ENCODE results near the gene RPS14. TPM values are rescaled to one million over a fixed set of nuclear protein-coding genes. Genes with fewer than 3 reads are reported as not detected.

RPS14 gene
- total and polyA plus RNA-seq, 2 of the 4 experiments (the other 2 are of a cell fraction), result 6,296 to 7,310 TPM

DNA sequence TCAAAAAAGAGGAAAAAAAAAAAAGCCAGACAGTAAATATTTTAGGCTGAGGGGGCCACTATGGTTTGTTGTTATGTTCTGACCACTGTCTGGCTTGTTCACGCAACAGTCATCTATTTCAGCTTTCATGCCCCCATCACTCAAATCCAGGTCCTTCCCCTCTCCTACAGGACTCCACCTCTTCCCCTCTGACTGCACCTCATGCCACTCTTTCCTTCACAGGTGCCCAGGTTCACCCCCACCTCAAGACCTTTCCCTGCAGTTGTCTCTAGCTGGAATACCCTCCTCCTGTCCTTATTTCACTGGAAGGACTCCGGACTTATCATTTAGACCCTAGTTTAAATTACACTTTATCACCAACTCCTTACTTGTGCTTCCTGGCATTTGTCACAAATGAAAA lies 3.5 kb downstream of the RPS14 start:
- Histone ChIP-seq H3K79me1 (ENCODE audit: low read depth in 1 of 2, low read length in 2 of 2) (peaks cover 35 to 66% of the 10 kb centered on the region in 2 experiments), H2BK120ac (ENCODE audit: low read depth, low read length) (no peak overlapping the region), H4K5ac (ENCODE audit: low read depth, low read length) (no peak overlapping the region), H3K4me3 (ENCODE audit: insufficient read depth, low read depth, low read length) (no peak overlapping the region), H3K56ac (ENCODE audit: extremely low read depth, insufficient read depth, low read length) (no peak overlapping the region), H3K23ac (ENCODE audit: low read depth, low read length) (no peak overlapping the region; the same call in 1 of the 2 replicates), H2AFZ (replicated peaks; ENCODE audit: low read length, poor library complexity) (no peak overlapping the region), H2BK5ac (ENCODE audit: low read depth, low read length, poor library complexity, severe bottlenecking) (no peak overlapping the region), H3K4me2 (ENCODE audit: low read depth, low read length) (no peak overlapping the region), H3K36me3 (ENCODE audit: control insufficient read depth, insufficient read depth, low read length) (peaks cover 54% of the 10 kb centered on the region), H3K14ac (replicated peaks; ENCODE audit: low read depth, low read length) (no peak overlapping the region), H4K91ac (ENCODE audit: insufficient read depth, low read depth, low read length) (no peak overlapping the region), H3K27ac (ENCODE audit: insufficient read depth, low read length) (no peak overlapping the region), H3K9me1 (ENCODE audit: insufficient read depth, low read length) (peaks cover 9% of the 10 kb centered on the region), H3K18ac (ENCODE audit: low read depth, low read length) (no peak overlapping the region), H4K20me1 (ENCODE audit: insufficient read depth, low read length) (peaks cover 76% of the 10 kb centered on the region), H3K4me1 (ENCODE audit: control insufficient read depth, insufficient read depth, low read length) (peaks cover 4% of the 10 kb centered on the region), H2BK15ac (ENCODE audit: low read depth, low read length) (no peak overlapping the region), H3K9me3 (ENCODE audit: control insufficient read depth, insufficient read depth, low read length) (no peaks in the 10 kb centered on the region), H4K8ac (ENCODE audit: low read depth in 2 of 2, low read length in 2 of 2) (no peak overlapping the region), H2AK5ac (ENCODE audit: low read depth, low read length) (no peak overlapping the region), H3K27me3 (ENCODE audit: control insufficient read depth, insufficient read depth, low read length) (no peaks in the 10 kb centered on the region), H2AK9ac (replicated peaks; ENCODE audit: low read depth, low read length, poor library complexity) (no peak overlapping the region), H2BK20ac (ENCODE audit: low read depth, low read length) (no peak overlapping the region), H3K4ac (ENCODE audit: low read depth, low read length) (no peak overlapping the region), H3K9ac (ENCODE audit: low read depth, low read length) (no peak overlapping the region)
- CTCF ChIA-PET, result no interaction called here
- no TSS peak for BruUV-seq (replicated peaks)
- TF ChIP-seq RCOR1 (IDR thresholded peaks at IDR 0.05; ENCODE audit: insufficient replicate concordance, low read length) (no peak), MAZ (IDR thresholded peaks at IDR 0.05; ENCODE audit: borderline replicate concordance, low read depth, low read length) (no peak), BHLHE40 (IDR thresholded peaks at IDR 0.05; ENCODE audit: low read depth, low read length) (no peak), POLR2A (IDR thresholded peaks at IDR 0.05; ENCODE audit: low read depth, low read length) (no peak), MAFK (IDR thresholded peaks at IDR 0.05; ENCODE audit: low read depth, low read length) (no peak), CHD1 (IDR thresholded peaks at IDR 0.05; ENCODE audit: low read depth, low read length) (no peak), CEBPB (IDR thresholded peaks at IDR 0.05; ENCODE audit: low read depth, low read length) (no peak), RFX5 (IDR thresholded peaks at IDR 0.05; ENCODE audit: low read depth, low read length) (no peak), MXI1 (IDR thresholded peaks at IDR 0.05; ENCODE audit: borderline replicate concordance, low read depth, low read length) (no peak), RAD21 (IDR thresholded peaks at IDR 0.05; ENCODE audit: low read length) (no peak), NFE2L2 (IDR thresholded peaks at IDR 0.05; ENCODE audit: low read depth, low read length) (no peak), FOS (IDR thresholded peaks at IDR 0.05; ENCODE audit: low read depth, low read length) (no peak)
- TF ChIP-seq, protein P1, sequence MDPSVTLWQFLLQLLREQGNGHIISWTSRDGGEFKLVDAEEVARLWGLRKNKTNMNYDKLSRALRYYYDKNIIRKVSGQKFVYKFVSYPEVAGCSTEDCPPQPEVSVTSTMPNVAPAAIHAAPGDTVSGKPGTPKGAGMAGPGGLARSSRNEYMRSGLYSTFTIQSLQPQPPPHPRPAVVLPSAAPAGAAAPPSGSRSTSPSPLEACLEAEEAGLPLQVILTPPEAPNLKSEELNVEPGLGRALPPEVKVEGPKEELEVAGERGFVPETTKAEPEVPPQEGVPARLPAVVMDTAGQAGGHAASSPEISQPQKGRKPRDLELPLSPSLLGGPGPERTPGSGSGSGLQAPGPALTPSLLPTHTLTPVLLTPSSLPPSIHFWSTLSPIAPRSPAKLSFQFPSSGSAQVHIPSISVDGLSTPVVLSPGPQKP (IDR thresholded peaks at IDR 0.05; ENCODE audit: borderline replicate concordance, low read depth, low read length), result no peak
- TF ChIP-seq, protein P2, sequence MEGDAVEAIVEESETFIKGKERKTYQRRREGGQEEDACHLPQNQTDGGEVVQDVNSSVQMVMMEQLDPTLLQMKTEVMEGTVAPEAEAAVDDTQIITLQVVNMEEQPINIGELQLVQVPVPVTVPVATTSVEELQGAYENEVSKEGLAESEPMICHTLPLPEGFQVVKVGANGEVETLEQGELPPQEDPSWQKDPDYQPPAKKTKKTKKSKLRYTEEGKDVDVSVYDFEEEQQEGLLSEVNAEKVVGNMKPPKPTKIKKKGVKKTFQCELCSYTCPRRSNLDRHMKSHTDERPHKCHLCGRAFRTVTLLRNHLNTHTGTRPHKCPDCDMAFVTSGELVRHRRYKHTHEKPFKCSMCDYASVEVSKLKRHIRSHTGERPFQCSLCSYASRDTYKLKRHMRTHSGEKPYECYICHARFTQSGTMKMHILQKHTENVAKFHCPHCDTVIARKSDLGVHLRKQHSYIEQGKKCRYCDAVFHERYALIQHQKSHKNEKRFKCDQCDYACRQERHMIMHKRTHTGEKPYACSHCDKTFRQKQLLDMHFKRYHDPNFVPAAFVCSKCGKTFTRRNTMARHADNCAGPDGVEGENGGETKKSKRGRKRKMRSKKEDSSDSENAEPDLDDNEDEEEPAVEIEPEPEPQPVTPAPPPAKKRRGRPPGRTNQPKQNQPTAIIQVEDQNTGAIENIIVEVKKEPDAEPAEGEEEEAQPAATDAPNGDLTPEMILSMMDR (conservative IDR thresholded peaks at IDR 0.05; ENCODE audit: low read depth, low read length), result no peak
- ATAC-seq (ENCODE audit: low read depth), result no peak
- POLR2A ChIA-PET (ENCODE audit: unreplicated experiment), result interaction anchor here (0.6 kb wide), 2 partner anchors 101 to 127 kb away, joined by 4 read pairs; no protein-coding TSS in a partner anchor
- WGBS, 2 experiments (ENCODE audit: extremely low coverage in 2 of 2, insufficient read length in 1 of 2), result no CpG with 5 or more reads among the region's 2 CpGs
- in situ Hi-C loops (cut with MboI; ENCODE audit: low sequenced_read_pairs), result loop anchor here (25.0 kb wide), 2 partner anchors 609 to 809 kb away; no protein-coding TSS in a partner anchor
- no peak for DNase-seq
- intact Hi-C loops (cut with micrococcal nuclease), result no loop called here
- dilution Hi-C loops (cut with HindIII; ENCODE audit: low sequenced_read_pairs, unreplicated experiment), result no loop called here
